Activated T-cell treated with anti-CD3 and anti-CD28 coated beads, Interleukin-2, amount 50 U/mL, for 72 hours (primary cell): ENCODE results near the gene SENP1. TPM values are rescaled to one million over a fixed set of nuclear protein-coding genes. Genes with fewer than 3 reads are reported as not detected.

Source experiments
- ATAC-seq, 2 donors: fragments of 150-1000 bp; cut with Tn5 transposase; replicated peaks in 1 of 2; 2 replicates each; pipeline ENCODE4 v1.10.0; 2021; ENCODE audit warnings: moderate library complexity in 2 of 2, mild to moderate bottlenecking in 1 of 2
- DNase-seq, 2 donors: peaks; one replicate each; pipeline ENCODE4 v3.0.0; 2021 to 2022; ENCODE audit warnings: mixed read lengths in 1 of 2
- H3K27ac Mint-ChIP-seq: one replicate; pipeline ENCODE4 v1.8.0; 2022; ENCODE audit warnings: mild to moderate bottlenecking, moderate library complexity, mixed read lengths
- H3K27me3 Mint-ChIP-seq: one replicate; pipeline ENCODE4 v1.8.0; 2022; ENCODE audit warnings: low read depth, mixed read lengths
- H3K36me3 Mint-ChIP-seq, 2 donors: one replicate each; pipeline ENCODE4 v1.8.0; 2022; ENCODE audit warnings: mixed read lengths in 2 of 2, mild to moderate bottlenecking in 1 of 2; ENCODE audit not compliant: insufficient read depth in 2 of 2
- H3K4me1 Mint-ChIP-seq: one replicate; pipeline ENCODE4 v1.8.0; 2022; ENCODE audit warnings: low read depth, mixed read lengths
- H3K4me3 Mint-ChIP-seq, 2 donors: one replicate each; pipeline ENCODE4 v1.8.0; 2022; ENCODE audit warnings: mild to moderate bottlenecking in 2 of 2, mixed read lengths in 2 of 2, moderate library complexity in 2 of 2
- H3K9me3 Mint-ChIP-seq, 2 donors: one replicate each; pipeline ENCODE4 v1.8.0; 2022; ENCODE audit warnings: mixed read lengths in 2 of 2
- total RNA-seq, 2 donors: library from RNA; stranded (reverse); gene quantifications; one replicate each; pipeline ENCODE4 v1.2.3, GENCODE V29; 2022

Gene SENP1
- total RNA-seq, 2 donors from 2014 or later: 58.4 to 68.7 TPM

DNA sequence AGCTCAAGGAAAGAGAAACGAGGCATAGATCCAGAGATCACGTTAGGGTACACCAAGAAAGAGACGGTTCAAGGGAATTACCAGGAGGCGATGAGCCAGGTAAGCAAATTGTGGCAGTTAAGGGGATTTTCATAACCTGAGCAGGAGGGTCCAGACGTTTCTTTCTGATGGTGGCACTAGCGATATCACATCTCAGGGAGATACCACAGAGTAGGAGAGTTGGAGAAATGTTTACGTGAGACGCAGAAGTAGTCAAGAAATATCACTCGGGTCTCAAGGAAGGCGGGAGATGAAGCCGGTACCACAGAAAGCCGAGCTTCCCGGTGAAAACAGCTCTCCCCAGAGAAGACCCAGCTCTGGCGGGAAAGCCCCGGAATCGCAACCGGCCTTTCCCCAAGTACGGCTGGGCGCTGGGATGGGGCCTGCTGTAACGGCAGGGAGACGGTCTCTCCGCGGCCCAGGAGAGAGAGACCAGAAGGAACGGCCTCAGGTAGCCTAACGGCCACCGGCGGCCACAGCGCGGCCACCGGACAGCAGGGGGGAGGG, 485 bp downstream of the SENP1 start:
- Mint-ChIP-seq H3K4me1 (peaks cover 52% of the 10 kb centered on the region), H3K27ac (peak overlapping the region; percentile 90), H3K36me3 (peaks cover 4% of the 10 kb centered on the region in 2 donors), H3K4me3 (peak overlapping the region; percentile 90 to 97), H3K27me3 (no peaks in the 10 kb centered on the region), H3K9me3 (no peaks in the 10 kb centered on the region)
- DNase-seq (peak in 1 of 2 donors; percentile 43), ATAC-seq (peak; percentile 22 to 45)

DNA sequence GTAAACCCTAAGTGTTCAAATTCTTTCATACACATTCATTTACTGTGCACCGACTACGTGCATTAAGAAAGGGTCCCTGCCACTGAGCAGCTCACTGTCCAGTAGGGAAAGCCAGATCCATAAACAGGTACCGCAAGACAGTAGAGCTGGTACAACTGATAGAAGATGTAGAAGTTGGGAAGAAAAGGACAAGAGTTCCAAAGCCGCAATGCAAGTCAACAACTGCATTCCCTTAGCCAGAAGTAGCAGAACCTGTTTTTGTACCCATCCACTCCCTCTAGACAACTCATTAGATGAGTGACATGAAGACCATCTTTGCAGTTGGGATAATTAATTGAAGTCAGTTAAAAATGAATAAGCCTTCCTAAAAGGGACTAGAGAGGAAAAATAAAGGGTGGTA, 1.3 kb downstream of the SENP1 start:
- Mint-ChIP-seq H3K4me3 (peak overlapping the region; percentile 90 to 97), H3K4me1 (peaks cover 46% of the 10 kb centered on the region), H3K9me3 (no peaks in the 10 kb centered on the region), H3K36me3 (peaks cover 4% of the 10 kb centered on the region in 2 donors), H3K27me3 (no peaks in the 10 kb centered on the region), H3K27ac (peak overlapping the region; percentile 90)
- no peak for DNase-seq
- no peak for ATAC-seq

DNA sequence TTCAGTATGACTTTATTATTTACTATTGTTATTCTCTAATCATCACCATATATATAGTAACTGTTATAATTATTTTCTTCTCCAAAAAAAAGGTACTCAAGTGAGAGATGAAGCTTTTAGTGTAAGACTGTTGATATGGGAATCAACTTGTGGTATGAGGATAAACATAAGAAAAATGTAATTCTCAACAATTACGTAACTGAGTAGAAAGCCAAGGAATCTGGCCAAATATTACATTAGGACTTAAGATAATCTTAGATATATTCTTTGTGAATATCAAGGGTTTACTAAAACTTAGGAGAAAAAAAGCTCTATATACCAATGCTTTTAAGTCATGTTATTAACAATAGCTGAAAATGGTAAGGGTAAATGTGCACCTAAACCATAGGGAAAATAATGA, 13.3 kb downstream of the SENP1 start:
- no peak for ATAC-seq
- H3K27me3 Mint-ChIP-seq: no peaks in the 10 kb centered on the region
- H3K36me3 Mint-ChIP-seq: peaks cover 4 to 21% of the 10 kb centered on the region in 2 donors
- H3K4me3 Mint-ChIP-seq: no peak overlapping the region
- no peak overlapping the region for H3K27ac Mint-ChIP-seq
- H3K9me3 Mint-ChIP-seq: no peaks in the 10 kb centered on the region
- no peaks in the 10 kb centered on the region for H3K4me1 Mint-ChIP-seq
- DNase-seq: no peak

DNA sequence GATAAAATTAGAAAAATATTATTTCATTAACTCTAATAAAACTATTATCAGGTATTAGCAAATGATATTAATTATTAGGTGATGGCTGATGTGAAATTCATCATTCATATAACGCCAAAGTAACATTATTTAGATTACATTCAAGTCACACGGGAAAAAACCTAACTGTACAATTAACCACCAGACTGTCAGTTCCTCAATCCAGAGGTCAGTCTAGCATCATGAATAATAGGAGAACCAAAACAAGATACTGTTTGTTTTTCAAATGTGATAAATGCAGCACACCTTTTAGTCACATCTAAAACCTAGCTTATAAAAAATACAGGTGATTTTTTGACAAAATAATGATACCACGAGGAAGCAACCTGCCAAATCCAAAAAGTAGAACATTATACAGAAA, 19.6 kb downstream of the SENP1 start:
- H3K9me3 Mint-ChIP-seq: no peaks in the 10 kb centered on the region
- H3K4me3 Mint-ChIP-seq: no peak overlapping the region
- DNase-seq: no peak
- no peak for ATAC-seq
- H3K36me3 Mint-ChIP-seq: peaks cover 0 to 29% of the 10 kb centered on the region in 2 donors
- no peaks in the 10 kb centered on the region for H3K27me3 Mint-ChIP-seq
- peaks cover 5% of the 10 kb centered on the region for H3K4me1 Mint-ChIP-seq
- no peak overlapping the region for H3K27ac Mint-ChIP-seq

DNA sequence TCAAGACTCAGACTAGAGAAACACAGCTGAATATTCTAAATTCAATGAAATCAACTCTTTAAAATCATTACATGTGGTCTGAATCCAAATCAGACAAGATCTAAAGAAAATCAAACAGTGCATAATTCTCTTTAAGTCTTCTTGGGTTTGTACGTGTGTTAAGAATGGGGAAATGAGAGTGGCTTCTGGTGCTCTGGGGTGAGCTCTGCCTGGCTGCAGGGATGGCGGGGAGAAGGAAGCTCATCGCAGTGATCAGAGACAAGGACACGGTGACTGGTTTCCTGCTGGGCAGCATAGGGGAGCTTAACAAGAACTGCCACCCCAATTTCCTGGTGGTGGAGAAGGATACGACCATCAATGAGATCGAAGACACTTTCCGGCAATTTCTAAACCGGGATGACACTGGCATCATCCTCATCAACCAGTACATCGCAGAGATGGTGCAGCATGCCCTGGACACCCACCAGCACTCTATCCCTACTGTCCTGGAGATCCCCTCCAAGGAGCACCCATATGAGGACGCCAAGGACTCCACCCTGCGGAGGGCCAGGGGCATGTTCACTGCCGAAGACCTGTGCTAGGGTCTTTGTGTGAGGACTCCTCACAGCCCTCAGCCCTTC, 20.9 kb downstream of the SENP1 start:
- no peak for ATAC-seq
- no peak for DNase-seq

DNA sequence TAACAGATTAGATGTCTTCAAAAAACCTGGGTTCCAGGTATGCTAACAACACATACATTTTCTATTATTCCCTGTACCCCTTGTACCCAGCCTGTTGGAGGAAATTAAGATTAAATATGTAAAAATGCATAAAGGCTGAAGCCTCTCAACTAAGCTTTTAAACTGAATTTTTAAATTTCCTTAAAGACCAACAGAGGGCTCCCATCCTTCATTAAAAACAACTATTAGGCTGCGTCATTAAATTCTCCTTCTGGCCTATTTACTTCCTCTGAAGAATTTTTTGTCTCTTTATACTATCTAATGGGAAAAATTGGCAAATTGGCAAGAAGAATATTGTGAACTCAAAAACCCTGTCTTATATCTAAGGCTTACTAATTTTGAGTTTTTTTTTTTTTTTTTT, 21.8 kb downstream of the SENP1 start:
- H3K4me3 Mint-ChIP-seq: no peak overlapping the region
- DNase-seq (no peak), ATAC-seq (no peak)
- no peaks in the 10 kb centered on the region for H3K27me3 Mint-ChIP-seq
- peaks cover 5% of the 10 kb centered on the region for H3K4me1 Mint-ChIP-seq
- no peaks in the 10 kb centered on the region for H3K9me3 Mint-ChIP-seq
- H3K36me3 Mint-ChIP-seq: peaks cover 0 to 29% of the 10 kb centered on the region in 2 donors
- no peak overlapping the region for H3K27ac Mint-ChIP-seq

More for the DNA sequence above, 20.9 kb downstream of the SENP1 start:
- Mint-ChIP-seq H3K27ac (no peak overlapping the region), H3K27me3 (no peaks in the 10 kb centered on the region), H3K4me1 (peaks cover 5% of the 10 kb centered on the region), H3K4me3 (no peak overlapping the region), H3K9me3 (no peaks in the 10 kb centered on the region), H3K36me3 (peaks cover 0 to 29% of the 10 kb centered on the region in 2 donors)

DNA sequence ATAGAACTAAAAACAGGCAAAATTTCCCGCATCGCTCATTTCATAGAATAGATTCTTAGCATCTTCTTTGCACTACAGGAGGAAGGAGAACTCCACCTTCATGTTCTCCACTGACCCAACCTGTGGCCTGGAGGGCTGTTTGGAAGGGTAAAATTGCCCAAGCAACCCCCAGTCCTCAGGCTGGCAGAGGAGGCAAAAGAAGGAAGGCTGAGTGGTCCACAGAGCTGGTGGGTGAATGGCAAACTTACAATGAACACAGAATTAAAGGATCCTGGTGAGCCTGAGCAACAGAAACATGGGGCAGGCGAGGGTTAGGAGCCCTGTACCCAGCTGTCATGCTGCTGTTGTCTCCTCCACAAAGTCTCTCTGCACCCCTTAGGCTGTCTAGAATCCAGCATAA, 25.1 kb downstream of the SENP1 start:
- Mint-ChIP-seq H3K27ac (no peak overlapping the region), H3K4me3 (no peak overlapping the region), H3K4me1 (peaks cover 5% of the 10 kb centered on the region), H3K27me3 (no peaks in the 10 kb centered on the region), H3K36me3 (peaks cover 0 to 29% of the 10 kb centered on the region in 2 donors), H3K9me3 (no peaks in the 10 kb centered on the region)
- DNase-seq (no peak), ATAC-seq (no peak)

DNA sequence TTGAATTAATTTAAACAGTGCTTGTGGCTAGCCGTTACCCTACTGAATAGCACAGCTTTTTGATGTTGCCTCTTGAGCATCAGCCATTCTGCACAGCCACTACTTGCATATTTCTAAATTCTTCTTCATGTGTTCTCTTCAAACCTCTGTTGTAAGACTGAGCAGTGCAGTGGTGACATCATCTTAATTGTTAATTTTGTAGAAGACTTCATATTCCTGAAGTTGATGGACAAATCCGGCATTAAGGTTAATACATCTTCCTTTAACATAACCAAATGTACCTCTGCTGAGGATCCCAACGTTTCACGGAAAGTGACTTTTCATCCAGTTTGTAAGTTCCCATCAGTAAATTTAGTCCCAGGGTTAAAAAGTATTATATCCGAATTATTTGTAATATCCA, 25.6 kb downstream of the SENP1 start:
- no peaks in the 10 kb centered on the region for H3K9me3 Mint-ChIP-seq
- H3K27me3 Mint-ChIP-seq: no peaks in the 10 kb centered on the region
- no peak for DNase-seq
- H3K27ac Mint-ChIP-seq: no peak overlapping the region
- ATAC-seq: no peak
- H3K4me1 Mint-ChIP-seq: peaks cover 5% of the 10 kb centered on the region
- H3K36me3 Mint-ChIP-seq: peaks cover 0 to 29% of the 10 kb centered on the region in 2 donors
- no peak overlapping the region for H3K4me3 Mint-ChIP-seq

DNA sequence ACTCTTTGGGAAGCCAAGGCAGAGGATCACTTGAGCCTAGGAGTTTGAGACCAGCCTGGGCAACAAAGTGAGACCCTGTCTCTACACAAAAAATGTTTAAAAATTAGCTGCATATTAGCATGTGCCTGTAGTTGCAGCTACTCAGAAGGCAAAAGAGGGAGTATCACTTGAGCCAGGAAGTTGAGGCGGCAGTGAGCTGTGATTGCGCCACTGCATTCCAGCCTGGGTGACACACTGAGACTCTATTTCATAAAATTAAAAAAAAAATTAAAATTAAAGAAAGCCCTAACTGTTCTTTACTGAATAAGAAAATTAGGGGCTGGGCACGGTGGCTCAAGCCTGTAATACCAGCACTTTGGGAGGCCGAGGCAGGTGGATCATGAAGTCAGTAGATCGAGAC, 27.0 kb downstream of the SENP1 start:
- ATAC-seq (no peak), DNase-seq (no peak)
- Mint-ChIP-seq H3K4me3 (no peak overlapping the region), H3K4me1 (peaks cover 5% of the 10 kb centered on the region), H3K36me3 (peaks cover 2 to 29% of the 10 kb centered on the region in 2 donors), H3K27ac (no peak overlapping the region), H3K9me3 (no peaks in the 10 kb centered on the region), H3K27me3 (no peaks in the 10 kb centered on the region)

DNA sequence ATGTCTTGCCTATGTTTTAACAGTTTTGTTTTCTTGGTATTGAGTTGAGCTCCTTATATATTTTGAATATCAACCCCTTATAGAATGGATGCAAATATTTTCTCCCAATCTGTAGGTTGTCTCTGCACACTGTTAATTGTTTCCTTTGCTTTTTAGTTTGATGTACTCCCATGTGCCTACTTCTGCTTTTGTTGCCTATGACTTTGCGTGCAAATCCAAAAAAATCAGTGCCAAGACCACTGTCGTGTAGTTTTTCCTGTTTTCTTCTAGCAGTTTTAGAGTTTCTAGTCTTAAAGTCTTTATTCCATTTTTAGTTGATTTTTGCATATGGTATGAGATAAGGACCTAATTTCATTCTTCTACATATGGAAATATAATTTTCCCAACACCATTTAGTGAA, 28.8 kb downstream of the SENP1 start:
- DNase-seq (no peak), ATAC-seq (no peak)
- no peak overlapping the region for H3K4me3 Mint-ChIP-seq
- H3K4me1 Mint-ChIP-seq: no peaks in the 10 kb centered on the region
- peak overlapping the region; percentile 13 for H3K27ac Mint-ChIP-seq
- H3K27me3 Mint-ChIP-seq: no peaks in the 10 kb centered on the region
- no peaks in the 10 kb centered on the region for H3K9me3 Mint-ChIP-seq
- peaks cover 2 to 26% of the 10 kb centered on the region in 2 donors for H3K36me3 Mint-ChIP-seq

DNA sequence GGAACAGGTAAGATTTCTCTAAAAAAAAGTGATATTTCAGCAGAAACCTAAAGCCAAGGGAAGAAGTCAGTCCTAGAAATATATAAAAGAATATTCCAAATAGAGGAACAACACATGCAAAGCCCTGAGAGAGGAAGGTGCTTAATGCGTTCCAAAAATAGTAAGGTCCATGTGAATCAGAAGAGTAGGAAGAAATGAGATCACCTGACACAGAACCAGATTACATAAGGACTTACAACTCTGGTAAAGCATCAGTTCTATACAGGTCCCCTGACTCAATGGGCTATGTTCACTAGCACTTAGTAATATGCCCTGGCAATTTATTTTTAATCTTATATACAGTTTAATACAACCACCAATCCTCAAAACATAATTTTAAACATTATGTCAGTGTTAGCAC, 30.0 kb downstream of the SENP1 start:
- Mint-ChIP-seq H3K27ac (no peak overlapping the region), H3K27me3 (no peaks in the 10 kb centered on the region), H3K9me3 (no peaks in the 10 kb centered on the region), H3K4me1 (no peaks in the 10 kb centered on the region), H3K36me3 (peaks cover 3 to 24% of the 10 kb centered on the region in 2 donors), H3K4me3 (no peak overlapping the region)
- ATAC-seq: no peak
- no peak for DNase-seq

DNA sequence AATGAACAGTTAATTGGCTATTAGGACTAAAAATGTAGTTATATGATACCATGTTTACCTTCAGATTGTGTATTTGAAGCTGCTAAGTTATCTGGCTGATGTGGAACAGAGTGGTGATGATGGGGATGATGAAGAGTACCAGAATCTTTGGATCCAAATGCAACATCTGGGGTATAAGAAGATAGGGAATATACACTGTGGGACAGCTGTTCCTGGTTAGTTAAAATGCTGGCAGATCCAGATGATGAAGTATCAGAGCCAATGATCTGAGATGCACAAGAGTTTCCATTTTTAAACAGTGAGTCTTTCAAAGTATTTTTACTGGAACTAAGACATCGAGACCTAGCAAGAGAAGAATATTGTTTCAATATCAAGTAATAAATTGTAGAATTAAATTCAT, 31.6 kb downstream of the SENP1 start:
- Mint-ChIP-seq H3K4me3 (no peak overlapping the region), H3K4me1 (peaks cover 2% of the 10 kb centered on the region), H3K27me3 (no peaks in the 10 kb centered on the region), H3K36me3 (peaks cover 4 to 32% of the 10 kb centered on the region in 2 donors), H3K9me3 (no peaks in the 10 kb centered on the region), H3K27ac (no peak overlapping the region)
- DNase-seq (no peak), ATAC-seq (no peak)

DNA sequence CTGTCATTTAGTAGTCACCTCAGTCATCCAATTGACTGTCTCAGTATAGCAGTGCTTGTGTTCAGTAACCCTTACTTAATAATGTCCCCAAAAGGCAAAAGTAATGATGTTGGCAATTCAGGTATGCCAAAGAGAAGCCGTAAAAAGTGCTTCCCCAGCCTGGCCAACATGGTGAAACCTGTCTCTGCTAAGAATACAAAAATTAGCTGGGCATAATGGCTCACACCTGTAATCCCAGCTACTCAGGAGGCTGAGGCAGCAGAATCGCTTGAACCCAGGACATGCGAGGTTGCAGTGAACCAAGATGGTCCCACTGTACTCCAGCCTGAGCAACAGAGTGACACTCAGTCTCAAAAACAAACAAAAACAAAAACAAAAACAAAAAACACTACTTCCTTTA, 33.6 kb downstream of the SENP1 start:
- Mint-ChIP-seq H3K4me3 (no peak overlapping the region), H3K9me3 (no peaks in the 10 kb centered on the region), H3K27ac (no peak overlapping the region), H3K36me3 (peaks cover 5 to 30% of the 10 kb centered on the region in 2 donors), H3K4me1 (peaks cover 11% of the 10 kb centered on the region), H3K27me3 (no peaks in the 10 kb centered on the region)
- DNase-seq (no peak), ATAC-seq (no peak)

DNA sequence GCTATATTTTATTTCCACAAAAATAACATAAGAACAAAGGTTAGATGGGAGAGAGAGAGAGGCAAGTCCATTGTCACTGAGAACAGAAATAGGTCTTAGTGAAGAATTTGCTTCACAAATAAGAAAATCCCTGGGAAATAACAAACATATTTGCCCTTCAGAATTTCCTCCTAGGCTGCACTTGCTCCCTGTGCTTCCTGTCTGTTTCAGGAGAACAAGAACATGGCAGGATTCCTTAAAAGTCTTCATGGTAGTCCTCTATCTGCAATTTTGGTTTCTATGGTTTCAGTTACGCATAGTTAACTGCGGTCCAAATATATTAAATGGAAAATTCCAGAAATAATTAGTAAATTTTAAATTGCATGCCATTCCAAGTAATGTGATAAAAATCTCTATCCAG, 34.1 kb downstream of the SENP1 start:
- no peaks in the 10 kb centered on the region for H3K27me3 Mint-ChIP-seq
- ATAC-seq: no peak
- H3K4me3 Mint-ChIP-seq: no peak overlapping the region
- no peak for DNase-seq
- H3K4me1 Mint-ChIP-seq: peaks cover 15% of the 10 kb centered on the region
- no peaks in the 10 kb centered on the region for H3K9me3 Mint-ChIP-seq
- H3K36me3 Mint-ChIP-seq: peaks cover 7 to 27% of the 10 kb centered on the region in 2 donors
- H3K27ac Mint-ChIP-seq: no peak overlapping the region
